ENCODE data around the gene RBBP4.
"Not testable (repeated sequence)": the region's sequence is repeated elsewhere in the genome, so short reads cannot be mapped to it uniquely, and the experiment has no call there.

Gene RBBP4

GRCh38 chr1:32642292-32642827 is 8.6 kb upstream of the RBBP4 start:
- DNase-seq, result not testable (repeated sequence)

- no peak for DNase-seq
Measured at GRCh38 chr1:32644426-32644825, 6.6 kb upstream of the RBBP4 start.

- DNase-seq, result peak; percentile 37
Measured at GRCh38 chr1:32647308-32648134, 3.5 kb upstream of the RBBP4 start.

GRCh38 chr1:32650248-32650751 is 708 bp upstream of the RBBP4 start, which contains the start of gene ZBTB8OS:
TSS of gene ZBTB8OS (minus strand) at chr1:32650550. CDS start at chr1:32650529, 21 bp downstream.
- DNase-seq, result peak; percentile 89

- no peak for DNase-seq
Measured at GRCh38 chr1:32651461-32652073, 559 bp downstream of the RBBP4 start.

GRCh38 chr1:32652244-32652962 is 1.4 kb downstream of the RBBP4 start:
- DNase-seq, result no peak

GRCh38 chr1:32659581-32659980 is 8.6 kb downstream of the RBBP4 start:
- no peak for DNase-seq

GRCh38 chr1:32665915-32666314 is 14.9 kb downstream of the RBBP4 start:
- no peak for DNase-seq

GRCh38 chr1:32666901-32667566 is 16.0 kb downstream of the RBBP4 start:
- no peak for DNase-seq

GRCh38 chr1:32668716-32669115 is 17.7 kb downstream of the RBBP4 start:
- not testable (repeated sequence) for DNase-seq

GRCh38 chr1:32676945-32677344 is 25.9 kb downstream of the RBBP4 start:
- DNase-seq, result no peak

- not testable (repeated sequence) for DNase-seq
Measured at GRCh38 chr1:32679993-32680392, 29.0 kb downstream of the RBBP4 start.

- no peak for DNase-seq
Measured at GRCh38 chr1:32680642-32681041, 29.6 kb downstream of the RBBP4 start.

- no peak for DNase-seq
Measured at GRCh38 chr1:32681509-32681908, 30.5 kb downstream of the RBBP4 start.

GRCh38 chr1:32681999-32682398 is 31.0 kb downstream of the RBBP4 start:
- no peak for DNase-seq

GRCh38 chr1:32683397-32683796 is 32.4 kb downstream of the RBBP4 start:
- no peak for DNase-seq

- no peak for DNase-seq
Measured at GRCh38 chr1:32684167-32684811, 33.3 kb downstream of the RBBP4 start.

- no peak for DNase-seq
Measured at GRCh38 chr1:32685498-32685897, 34.5 kb downstream of the RBBP4 start.

- DNase-seq, result no peak
Measured at GRCh38 chr1:32686387-32686786, 35.4 kb downstream of the RBBP4 start.

- DNase-seq, result no peak
Measured at GRCh38 chr1:32693455-32694174, 42.6 kb downstream of the RBBP4 start.
